AG08396 (cell line): ENCODE measurements around the gene CELSR3.

ENCODE experiments used
- DNase-seq: peaks from one replicate; pipeline ENCODE4 v3.0.0; 2012; ENCODE audit warnings: low spot score, mixed read lengths

CELSR3 gene

DNA sequence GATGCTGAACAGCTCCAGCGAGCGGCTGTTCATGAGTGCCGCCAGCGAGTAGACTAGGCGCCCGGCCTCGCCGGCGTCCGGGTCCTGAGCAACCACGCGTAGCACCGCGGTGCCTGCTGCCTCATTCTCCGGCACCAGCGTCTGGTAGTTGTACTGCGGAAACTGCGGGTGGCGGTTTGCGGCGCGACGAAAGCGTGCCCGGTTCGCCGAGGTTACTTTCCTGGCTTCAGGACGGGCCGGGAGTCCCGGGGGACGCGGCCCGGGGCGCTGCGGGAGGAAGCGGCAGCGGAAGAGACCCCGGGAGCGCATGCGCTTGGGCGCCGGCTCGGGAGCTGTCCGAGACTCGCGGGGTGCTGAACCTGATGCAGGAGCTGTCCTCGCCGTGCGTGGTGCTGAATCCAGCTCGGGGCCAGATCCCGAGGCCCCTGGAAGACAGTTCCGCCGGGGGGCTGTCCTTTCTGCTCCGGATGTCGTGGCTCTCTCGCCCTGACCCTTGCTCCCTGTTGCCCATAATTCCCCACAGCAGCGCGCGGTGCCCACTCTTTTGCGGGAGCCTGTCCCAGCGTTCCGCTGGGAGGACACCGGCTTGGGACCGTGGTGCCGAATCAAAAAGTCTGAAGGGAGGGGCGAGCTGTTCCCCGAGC is 1.1 kb downstream of the CELSR3 start:
- DNase-seq, result peak; percentile 92

DNA sequence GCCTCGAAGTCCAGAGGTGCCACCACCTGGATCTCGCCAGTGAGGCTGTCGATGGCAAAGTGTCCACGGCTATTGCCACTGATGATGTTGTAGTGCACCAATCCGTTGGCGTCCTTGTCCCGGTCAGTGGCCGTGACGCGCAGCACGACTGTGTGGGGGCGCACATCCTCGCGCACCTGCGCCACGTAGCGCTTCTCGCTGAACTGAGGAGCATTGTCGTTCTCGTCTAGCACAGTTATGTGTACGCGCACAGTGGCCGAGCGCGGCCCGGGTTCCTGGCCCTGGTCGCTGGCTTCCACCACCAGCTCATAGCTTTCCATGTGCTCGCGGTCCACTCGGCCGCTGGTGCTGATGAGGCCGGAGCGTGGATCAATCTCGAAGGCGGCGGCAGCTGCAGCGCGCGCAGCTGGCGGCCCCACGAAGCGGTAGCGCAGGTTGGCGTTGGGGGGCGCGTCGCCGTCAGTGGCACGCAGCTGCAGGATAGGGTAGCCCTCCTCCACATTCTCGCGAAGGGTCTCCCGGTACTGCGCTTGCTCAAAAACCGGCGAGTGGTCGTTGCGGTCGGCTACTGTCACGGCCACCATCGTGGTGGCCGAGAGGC is 1.8 kb downstream of the CELSR3 start:
- no peak for DNase-seq

DNA sequence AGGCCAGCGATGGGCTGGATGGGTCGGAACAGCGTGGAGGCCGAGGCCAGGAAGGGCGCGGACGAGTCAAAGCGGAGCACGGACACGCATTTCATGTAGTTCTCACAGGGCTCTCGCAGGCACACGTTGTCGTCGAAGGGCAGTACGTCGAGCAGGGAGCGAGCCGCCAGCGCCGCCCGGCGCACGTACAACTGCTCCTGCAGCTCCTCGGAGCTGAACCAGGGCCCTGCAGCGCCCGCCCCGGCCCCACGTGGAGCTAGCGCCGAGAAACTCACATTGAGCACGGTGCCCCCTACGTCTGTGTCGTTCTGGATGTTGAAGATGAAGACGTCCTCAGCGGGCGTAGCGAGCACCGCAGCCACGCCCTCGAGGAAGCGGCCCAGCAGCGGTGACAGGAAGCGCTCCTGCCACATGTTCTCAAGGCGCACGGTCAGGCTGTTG is 5.8 kb downstream of the CELSR3 start:
- DNase-seq, result no peak

DNA sequence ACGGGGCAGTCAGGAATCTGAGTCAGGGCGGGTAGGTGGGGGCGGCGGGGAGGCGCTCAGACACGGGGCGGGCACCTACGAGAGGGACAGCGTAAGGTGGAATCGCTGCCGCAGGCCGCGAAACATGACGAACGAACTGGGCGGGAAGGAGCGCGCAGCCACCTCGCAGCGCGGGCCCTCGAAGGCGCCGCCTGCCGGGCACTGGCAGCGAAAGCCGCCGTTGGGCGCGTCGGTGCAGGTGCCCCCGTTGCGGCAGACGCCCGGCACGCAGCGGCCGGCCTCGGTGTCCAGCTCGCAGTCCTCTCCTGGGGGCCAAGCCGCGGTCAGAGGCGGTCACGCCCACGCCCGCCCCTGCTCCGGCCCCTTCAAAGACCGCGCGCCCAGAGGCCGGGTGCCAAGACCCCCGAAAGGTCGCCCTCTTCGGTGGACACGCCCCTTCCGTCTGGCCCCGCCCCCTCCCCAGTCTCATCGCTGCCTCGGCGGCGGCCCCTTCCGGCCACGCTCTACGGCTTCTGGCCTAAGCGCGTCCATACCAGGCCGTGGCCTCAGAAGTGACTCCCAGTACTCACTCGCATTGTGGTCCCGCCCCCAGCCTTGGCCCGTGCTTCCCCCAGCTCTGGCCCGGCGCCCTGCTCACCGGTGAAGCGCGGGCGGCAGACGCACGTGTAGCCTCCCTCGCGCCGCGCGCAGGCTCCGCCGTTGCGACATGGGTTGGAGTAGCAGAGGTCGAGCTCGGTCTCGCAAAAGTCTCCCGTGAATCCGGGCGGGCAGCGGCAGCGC is 6.4 kb downstream of the CELSR3 start:
- peak; percentile 90 for DNase-seq

DNA sequence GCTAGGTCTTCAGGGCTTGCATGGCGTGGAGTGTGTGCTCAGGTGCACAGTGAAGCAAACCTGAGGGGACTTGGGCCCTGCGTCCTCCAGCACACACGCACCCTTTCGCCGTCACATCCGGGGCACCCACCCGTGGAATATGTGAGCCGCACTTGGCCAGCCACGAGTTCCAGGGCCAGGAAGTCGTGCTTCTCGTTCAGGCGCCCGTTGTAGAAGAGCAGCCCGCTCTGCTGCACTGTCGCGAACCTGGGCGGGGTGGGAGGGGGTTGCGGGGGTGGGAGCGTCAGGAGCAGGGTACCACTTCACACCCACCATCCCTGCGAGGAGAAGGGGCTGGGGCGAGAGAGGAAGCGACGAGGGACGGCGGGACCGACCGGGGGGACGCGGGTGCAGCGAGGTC is 7.1 kb downstream of the CELSR3 start:
- no peak for DNase-seq

DNA sequence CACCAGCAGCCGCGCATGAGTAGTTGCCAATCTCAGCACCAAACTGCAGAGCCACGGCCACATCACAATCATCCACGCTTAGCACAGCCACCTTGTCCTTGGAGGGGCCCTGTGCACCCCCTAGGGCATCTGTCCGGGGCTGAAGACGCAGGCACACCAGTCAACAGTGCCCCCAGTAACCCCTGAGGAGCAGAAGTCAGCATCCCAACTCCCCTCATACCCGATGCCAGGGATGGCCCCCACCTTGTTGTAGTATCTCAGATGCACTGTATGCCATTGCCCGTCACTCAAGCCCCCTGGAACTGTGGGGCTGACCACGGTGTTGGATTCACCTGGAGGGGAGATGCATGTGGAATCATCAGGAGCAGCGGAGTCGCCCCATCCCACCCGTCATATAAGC is 7.6 kb downstream of the CELSR3 start:
- DNase-seq, result no peak

DNA sequence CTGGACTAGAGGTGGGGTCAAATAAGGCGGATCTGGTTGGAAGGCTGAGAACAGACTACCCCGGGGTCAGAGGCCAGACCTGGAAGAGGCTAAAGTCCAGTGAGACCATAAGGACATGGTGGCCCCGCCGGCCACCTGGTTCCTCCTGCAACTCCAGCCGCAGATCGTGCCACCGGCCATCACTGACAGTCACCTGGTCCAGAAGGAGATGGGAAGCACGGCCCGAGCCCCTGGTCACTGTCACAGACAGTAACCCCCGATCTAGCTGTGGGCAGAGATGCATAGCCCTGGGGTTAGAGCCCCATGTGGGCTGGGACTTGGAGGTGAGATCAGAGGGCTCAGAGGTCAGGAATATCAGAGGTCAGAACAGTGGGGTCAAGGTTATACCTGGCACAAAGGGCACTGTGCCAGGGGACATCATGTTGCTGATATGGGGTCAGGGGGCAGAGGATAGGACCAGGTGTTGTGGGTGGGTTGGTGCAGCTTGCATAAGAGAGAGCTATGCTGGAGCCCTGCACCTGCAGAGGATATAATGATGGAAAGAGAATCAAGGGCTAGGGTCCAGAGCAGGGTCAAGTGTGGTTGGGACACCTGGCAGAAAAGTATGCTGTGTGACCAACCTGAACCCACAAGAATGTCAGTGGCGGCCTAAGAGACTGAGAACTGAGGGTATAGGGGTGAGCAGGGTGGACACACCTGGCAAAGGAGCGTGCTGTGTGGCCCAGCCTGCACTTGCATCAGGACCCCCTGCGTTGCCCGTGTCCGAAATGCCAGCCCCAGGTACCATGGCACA is 9.6 kb downstream of the CELSR3 start:
- no peak for DNase-seq

DNA sequence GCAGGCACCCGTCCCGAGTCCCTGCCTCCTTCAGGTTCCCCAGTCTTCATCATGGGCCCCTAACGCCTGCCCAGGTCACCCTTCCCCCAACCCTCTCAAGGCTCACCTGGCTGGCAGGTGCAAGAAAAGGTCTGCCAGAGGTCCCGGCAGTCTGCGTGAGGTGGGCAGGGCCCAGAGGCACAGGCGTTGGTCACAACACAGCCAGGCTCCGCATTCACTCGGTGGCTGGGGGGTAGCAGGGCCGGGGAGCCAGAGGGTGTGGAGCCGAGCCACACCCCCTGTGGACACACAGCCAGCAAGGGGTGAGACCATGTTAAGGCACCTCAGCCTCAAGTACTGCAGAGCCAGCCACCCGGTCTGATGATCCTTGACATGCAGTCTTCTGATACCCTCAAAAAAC is 10.9 kb downstream of the CELSR3 start:
- no peak for DNase-seq

DNA sequence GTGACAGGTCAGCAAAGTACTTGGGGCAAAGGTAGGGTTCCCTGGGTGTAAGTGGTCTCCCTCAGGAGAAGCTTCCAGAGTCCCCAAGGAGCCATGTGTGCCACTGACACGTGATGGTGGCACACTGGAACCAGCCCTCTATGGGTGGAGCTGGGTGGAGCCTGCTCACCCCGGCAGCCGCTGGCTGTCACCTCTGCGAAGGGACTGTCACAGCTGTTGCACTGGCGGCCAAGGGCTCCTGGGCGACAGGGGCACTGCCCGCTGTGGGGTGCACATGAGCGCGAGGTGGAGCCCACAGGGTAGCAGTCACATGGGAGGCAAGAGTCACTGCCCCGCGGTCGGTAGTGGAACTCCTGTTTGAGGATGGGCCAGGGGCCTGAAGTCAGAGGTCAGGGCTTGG is 12.0 kb downstream of the CELSR3 start:
- DNase-seq, result no peak

DNA sequence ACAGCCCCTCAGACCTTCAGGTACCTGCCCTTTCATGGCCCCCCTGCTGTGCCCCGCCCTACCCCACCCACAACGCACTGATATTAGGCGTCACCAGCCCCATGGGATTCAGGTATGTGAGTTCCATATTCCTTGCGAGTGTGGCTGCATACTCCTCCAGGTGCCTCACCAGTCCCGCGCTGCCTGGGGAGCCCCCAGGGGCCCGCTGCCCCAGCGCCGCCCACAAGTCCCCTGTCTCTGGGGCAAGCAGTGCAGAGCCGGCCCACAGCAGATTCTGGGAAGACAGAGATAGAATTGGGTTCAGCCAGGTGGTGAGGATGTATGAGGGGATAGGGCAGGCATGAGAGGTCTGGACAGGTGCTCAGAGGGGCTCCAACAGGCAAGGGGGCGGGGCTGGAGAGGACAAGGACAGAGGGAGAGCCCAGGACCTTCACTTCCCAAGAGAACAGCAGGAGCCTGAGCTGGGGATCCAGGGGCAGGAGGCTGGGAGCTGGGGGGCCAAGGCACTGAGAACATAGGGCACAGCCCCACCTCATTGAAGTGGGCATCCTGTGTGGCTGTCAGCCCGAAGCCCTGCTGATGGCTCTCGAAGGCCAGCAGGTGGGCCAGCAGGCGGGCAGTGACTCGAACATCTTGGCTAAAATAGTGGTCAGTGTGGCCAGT is 14.4 kb downstream of the CELSR3 start:
- no peak for DNase-seq

DNA sequence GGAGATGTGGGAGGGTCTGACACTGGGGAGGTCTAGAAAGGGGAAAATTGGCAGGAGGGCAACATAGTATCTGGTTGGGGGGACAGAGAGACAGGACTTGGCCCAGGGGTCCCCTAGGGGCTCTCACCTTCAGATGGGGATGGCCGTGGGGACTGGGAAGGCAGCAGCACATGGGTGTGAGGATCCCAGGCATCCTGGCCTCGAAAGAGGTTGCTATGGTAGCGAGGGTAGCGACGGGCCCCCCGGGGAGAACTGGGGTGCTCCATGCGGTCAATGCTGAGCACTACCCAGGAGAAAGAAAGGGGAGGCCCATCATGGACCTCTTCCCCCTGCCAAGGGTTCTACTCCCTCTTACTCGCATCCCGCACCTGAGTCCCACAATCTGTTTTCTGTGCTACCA is 15.0 kb downstream of the CELSR3 start:
- no peak for DNase-seq

DNA sequence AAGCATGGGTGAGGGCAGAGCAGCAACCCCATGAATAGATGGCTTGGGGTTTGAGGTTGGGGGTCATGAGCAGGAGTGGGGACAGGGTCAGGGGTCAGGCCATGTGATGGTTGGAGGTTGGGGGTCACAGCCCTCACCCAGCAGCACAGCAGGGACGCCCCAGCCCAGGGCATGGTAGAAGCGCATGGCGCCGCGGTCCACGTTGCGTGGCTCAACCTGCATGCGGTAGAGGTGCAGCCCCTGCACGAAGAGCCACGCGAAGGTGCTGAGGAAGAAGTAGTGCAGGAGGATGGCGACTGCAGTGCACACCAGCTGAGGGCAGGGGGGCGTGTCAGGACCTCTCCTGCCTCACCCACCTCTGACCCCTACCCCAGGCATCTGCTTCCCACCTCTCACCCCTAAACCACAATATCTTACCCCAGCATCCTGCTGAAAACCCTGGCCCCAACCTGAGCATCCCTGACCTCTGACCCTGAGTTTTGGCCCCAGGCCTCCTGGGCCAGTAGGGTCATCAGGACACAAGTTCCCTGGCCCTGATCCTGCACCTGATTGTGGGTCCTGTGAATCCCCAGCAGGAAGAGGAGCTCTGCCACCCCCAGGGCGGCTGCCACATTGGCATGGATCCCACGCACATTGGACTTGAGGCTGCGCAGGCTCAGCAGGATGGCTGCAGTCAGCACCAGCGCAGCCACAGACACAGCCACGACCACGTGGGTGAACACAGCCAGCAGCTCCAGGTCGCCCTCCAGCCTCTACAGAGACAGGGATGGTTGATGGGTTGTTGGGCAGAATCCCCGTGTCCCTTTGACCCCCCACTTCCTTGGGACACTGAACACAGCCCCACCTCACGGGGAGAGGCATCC is 17.6 kb downstream of the CELSR3 start:
- no peak for DNase-seq

DNA sequence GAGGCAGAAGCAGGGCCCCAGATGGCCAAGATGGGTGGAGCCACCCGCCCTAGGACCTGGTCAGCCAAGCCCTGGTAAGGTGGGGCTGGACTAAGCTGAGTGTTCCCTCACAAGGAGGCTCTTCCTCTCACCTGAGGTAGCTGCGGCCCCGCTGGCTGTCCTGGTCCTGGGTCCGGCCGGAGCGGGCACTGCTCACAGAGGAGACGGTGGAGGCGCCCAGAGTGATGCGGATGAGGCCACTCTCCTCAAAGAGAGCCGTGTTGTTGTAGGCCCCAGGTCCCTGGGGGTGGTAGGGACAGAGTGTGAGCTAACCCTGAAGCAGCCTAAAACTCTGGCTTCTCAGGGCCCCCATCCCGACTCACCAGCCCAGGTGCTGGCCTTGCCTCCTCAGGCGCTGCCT is 20.1 kb downstream of the CELSR3 start:
- no peak for DNase-seq

DNA sequence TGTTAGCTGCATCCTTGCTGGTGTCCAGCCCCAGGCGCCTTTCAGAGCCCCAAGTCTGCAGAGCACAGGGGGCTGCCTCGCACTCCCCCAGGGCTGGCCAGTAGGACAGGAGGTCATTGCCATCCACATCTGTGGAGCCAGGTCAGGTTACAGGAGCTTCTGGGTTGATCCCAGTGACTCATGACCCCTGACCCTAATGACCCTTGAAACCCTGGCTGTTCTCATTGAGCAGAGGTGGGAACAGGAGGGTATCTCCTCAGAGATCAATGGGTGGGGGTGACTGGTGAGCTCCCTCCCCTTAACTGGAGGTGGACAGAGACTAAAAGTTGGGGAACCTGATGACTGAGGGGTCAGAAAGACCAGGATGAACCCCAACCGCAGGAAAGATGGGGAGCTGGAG is 21.3 kb downstream of the CELSR3 start:
- DNase-seq, result no peak

DNA sequence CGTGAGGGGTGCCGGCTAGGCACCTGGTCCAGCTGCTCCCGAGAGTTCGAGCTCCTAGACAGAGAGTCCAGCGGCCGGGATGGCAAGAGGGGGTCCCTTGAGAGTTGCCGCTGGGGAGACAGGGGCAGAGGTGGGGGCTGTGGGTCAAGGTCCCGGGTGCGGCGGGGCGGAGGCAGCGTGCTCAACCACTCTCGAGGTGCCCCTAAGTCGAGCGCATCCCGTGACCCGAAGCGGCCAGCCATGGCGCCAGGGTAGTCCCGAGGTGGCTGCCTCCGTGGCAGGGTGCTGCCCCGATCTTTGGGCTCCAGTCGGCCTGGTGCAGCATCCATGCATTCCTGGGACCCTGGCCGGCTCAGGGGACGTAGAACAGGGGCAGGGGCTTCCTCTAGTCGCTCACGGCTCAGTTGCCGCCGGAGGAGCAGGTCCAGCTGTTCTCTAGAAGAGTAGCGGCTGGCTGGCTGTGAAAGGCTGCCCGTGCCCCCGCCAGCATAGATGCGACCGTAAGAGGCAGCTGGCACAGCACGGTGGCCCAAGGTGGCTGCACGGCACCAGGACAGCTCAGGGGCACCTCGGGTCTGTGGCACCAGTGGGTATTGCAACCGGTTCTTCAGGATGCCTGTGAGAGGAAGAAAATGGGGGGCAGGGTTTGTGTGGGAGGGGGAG is 22.6 kb downstream of the CELSR3 start:
- no peak for DNase-seq

DNA sequence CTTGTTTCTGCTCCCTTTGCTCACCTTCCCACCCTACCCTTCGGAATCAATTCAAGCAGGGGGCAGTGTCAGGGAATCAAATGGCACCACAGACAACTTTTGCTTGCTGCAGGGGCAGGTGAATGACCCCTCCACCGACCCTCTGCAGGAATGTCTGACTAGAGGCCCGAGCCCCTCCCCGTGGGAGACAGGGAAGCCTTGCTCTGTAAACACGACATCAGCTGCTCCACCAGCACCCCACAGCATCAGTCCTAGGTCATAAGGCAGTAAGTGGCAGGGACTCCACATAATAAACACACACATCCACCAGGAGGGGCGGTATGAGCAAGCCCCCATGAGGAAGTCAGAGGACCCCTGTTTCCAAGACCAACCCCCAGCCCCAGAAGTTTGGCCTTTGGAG is 25.4 kb downstream of the CELSR3 start:
- no peak for DNase-seq

DNA sequence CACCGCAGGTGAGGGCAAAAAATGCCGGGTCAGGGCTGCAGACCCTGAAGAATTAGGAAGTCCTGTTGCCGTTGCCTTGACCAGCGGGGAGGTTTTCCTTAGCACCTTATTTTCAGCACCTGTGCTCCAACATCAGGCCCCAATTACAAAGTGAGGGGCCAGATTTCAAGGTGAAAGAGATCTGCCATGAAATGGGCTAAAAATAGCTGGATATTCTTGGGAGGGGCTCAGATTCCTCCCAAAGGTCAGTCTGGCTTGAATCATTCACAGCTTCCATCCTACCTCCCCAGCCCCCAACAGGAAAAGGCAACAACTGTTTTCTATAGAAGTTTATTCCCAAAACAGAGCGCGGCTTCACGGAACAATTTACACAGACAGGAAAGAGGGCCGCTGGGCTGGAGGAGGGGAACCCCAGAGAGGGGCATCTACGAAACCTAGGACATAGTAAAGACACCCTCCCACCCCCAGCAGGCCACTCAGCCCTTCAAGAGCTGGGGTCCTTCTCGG is 26.5 kb downstream of the CELSR3 start:
- DNase-seq, result no peak

DNA sequence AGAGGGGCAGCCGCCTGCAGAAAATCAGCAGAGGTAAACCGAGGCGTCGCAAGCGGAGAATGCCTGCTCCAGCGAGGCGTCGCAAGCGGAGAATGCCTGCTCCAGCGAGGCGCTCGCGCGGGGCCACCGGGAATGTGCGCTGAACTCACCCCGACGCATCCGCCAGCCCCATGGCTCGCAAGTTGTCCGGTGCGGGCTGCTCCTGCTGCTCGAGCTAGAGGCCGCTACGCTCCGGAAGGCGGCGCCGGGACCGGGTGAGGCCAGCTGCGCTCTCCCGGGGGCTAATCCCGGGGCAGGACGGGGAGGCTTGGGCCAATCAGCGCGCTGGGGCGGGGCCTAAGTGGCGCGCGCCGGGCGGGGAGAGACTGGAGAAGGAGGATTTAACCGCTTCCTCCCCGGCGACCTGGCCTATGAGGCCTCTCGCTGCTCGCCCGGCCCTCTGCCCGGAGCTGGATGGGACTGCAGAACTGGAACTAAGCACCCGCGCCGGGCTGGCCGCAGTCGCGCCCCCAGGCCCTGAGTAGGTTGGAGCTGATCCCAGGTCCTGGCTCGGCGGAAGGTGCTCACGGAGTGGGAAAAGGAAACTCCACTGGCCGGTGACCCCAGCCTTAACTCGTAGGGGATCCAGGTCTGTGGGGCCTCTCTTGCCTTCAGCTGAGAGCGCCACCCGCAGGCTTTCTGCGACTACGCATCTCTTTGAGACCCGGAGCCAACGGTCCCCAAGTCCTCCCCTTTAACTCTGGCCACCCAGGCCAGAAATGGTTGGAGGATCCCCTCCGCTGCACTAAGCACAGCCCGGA is 27.3 kb downstream of the CELSR3 start, which contains the start of gene SLC26A6:
TSS of gene SLC26A6 (minus strand) at position 240 of the 800 bp plus-strand sequence. CDS start at position 172, 68 bp downstream.
- peak; percentile 100 for DNase-seq

DNA sequence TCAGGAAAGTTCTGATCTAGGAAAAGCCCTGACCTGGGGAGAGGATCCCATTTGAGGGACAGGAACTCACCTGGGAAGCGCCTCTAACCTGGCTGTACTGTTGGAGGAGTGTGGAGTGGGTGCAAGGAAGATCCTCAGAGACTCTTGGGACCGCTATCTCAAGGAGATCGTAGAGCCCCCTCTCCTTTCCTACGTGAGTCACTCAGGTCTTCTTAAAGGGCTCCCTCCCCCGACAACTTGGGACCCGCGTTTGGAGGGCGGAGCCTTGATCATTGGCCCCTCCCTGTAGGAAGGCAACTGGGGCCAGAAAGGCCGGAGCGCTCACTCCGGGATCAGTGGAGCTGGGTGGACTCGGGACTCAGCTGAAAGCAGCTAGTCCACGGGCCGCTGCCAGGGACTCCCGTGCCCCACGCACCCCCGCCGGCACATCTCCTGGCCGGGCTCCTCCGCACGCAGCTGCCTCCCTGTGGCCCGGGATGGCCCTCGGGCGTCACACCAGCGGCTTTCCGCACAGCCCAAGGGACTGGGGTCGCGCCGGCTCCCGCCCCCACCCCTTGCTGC is 27.9 kb downstream of the CELSR3 start:
- peak; percentile 84 for DNase-seq
